IMR-90 (cell line): ENCODE data around the gene CEP83. TPM values are rescaled to one million over a fixed set of nuclear protein-coding genes. Genes with fewer than 3 reads are reported as not detected.

Experiments used
- ATAC-seq: fragments of 200-7000 bp; cut with Tn5 transposase; 2 replicates; pipeline ENCODE4 v1.9.1; 2020; ENCODE audit warnings: low read depth, mild to moderate bottlenecking, moderate library complexity
- BruUV-seq: library from RNA; stranded (reverse); fragments of 400-500 nt; replicated peaks from 2 replicates; lab custom pipeline; 2021; lab: Mats Ljungman, UMichigan
- CTCF ChIA-PET: fragments of 300-600 bp; formaldehyde crosslinking; extraction: SDS; loops from one replicate; lab custom pipeline; 2021; ENCODE audit warnings: antibody characterized with exemption; lab: Yijun Ruan, JAX
- POLR2A ChIA-PET: fragments of 300-600 bp; sonication (Branson Sonifier 250); formaldehyde crosslinking; loops from one replicate; lab custom pipeline; 2022; ENCODE audit warnings: antibody characterized with exemption; ENCODE audit not compliant: unreplicated experiment; lab: Charles Lee
- DNase-seq: peaks from one replicate; pipeline ENCODE4 v3.0.0; 2013
- H2AFZ ChIP-seq: replicated peaks from 2 replicates; pipeline ENCODE3; 2013; ENCODE audit warnings: low read length, mild to moderate bottlenecking; ENCODE audit not compliant: poor library complexity
- H2AK5ac ChIP-seq: 2 replicates; pipeline ENCODE4 v1.6.1; 2013; ENCODE audit warnings: low read depth, low read length, inconsistent platforms
- H2AK9ac ChIP-seq: replicated peaks from 2 replicates; pipeline ENCODE3; 2013; ENCODE audit warnings: mild to moderate bottlenecking, low read depth, low read length, moderate library complexity; ENCODE audit not compliant: poor library complexity
- H2BK120ac ChIP-seq: 2 replicates; pipeline ENCODE4 v1.6.1; 2013; ENCODE audit warnings: low read depth, low read length, inconsistent platforms
- H2BK15ac ChIP-seq: 3 replicates; pipeline ENCODE4 v1.6.1; 2013; ENCODE audit warnings: low read depth, low read length, inconsistent platforms
- H2BK20ac ChIP-seq: 2 replicates; pipeline ENCODE4 v1.6.1; 2013; ENCODE audit warnings: low read depth, mild to moderate bottlenecking, inconsistent platforms, low read length, moderate library complexity
- H2BK5ac ChIP-seq: 2 replicates; pipeline ENCODE4 v1.6.1; 2013; ENCODE audit warnings: mild to moderate bottlenecking, low read depth, low read length, inconsistent platforms; ENCODE audit not compliant: poor library complexity, severe bottlenecking
- H3K14ac ChIP-seq: replicated peaks from 2 replicates; pipeline ENCODE4 v1.6.1; 2013; ENCODE audit warnings: low read depth, low read length, inconsistent platforms
- H3K18ac ChIP-seq: 2 replicates; pipeline ENCODE4 v1.6.1; 2013; ENCODE audit warnings: low read depth, low read length, control low read depth
- H3K23ac ChIP-seq: 2 replicates; pipeline ENCODE4 v1.6.1; 2013; ENCODE audit warnings: low read depth, low read length, inconsistent platforms
- H3K27ac ChIP-seq: 2 replicates; pipeline ENCODE4 v1.5.1; 2013; ENCODE audit warnings: mild to moderate bottlenecking, control low read depth, low read length; ENCODE audit not compliant: insufficient read depth
- H3K27me3 ChIP-seq: 2 replicates; pipeline ENCODE4 v1.6.1; 2013; ENCODE audit warnings: low read length; ENCODE audit not compliant: control insufficient read depth, insufficient read depth
- H3K36me3 ChIP-seq: 2 replicates; pipeline ENCODE4 v1.6.1; 2013; ENCODE audit warnings: low read length, mixed read lengths; ENCODE audit not compliant: control insufficient read depth, insufficient read depth
- H3K4ac ChIP-seq: 2 replicates; pipeline ENCODE4 v1.6.1; 2013; ENCODE audit warnings: low read depth, low read length, inconsistent platforms
- H3K4me1 ChIP-seq: 2 replicates; pipeline ENCODE4 v1.6.1; 2013; ENCODE audit warnings: low read length, mixed read lengths; ENCODE audit not compliant: control insufficient read depth, insufficient read depth
- H3K4me2 ChIP-seq: 2 replicates; pipeline ENCODE4 v1.6.1; 2013; ENCODE audit warnings: low read depth, mild to moderate bottlenecking, control low read depth, low read length, moderate library complexity
- H3K4me3 ChIP-seq: 2 replicates; pipeline ENCODE4 v1.5.1; 2013; ENCODE audit warnings: low read depth, mild to moderate bottlenecking, control low read depth, low read length, moderate library complexity; ENCODE audit not compliant: insufficient read depth
- H3K56ac ChIP-seq: 2 replicates; pipeline ENCODE4 v1.6.1; 2013; ENCODE audit warnings: low read length, inconsistent platforms; ENCODE audit not compliant: insufficient read depth; ENCODE audit errors: extremely low read depth
- H3K79me1 ChIP-seq, 2 experiments: 2 replicates each; pipeline ENCODE4 v1.6.1; 2013; ENCODE audit warnings: low read length in 2 of 2, inconsistent platforms in 1 of 2, low read depth in 1 of 2
- H3K9ac ChIP-seq: 2 replicates; pipeline ENCODE4 v1.6.1; 2013; ENCODE audit warnings: low read depth, low read length, control low read depth
- H3K9me1 ChIP-seq: 2 replicates; pipeline ENCODE4 v1.6.1; 2013; ENCODE audit warnings: low read length, inconsistent platforms; ENCODE audit not compliant: insufficient read depth
- H3K9me3 ChIP-seq: 2 replicates; pipeline ENCODE4 v1.6.1; 2013; ENCODE audit warnings: low read length; ENCODE audit not compliant: control insufficient read depth, insufficient read depth
- H4K20me1 ChIP-seq: 2 replicates; pipeline ENCODE4 v1.6.1; 2013; ENCODE audit warnings: low read length, inconsistent platforms; ENCODE audit not compliant: insufficient read depth
- H4K5ac ChIP-seq: 2 replicates; pipeline ENCODE4 v1.6.1; 2013; ENCODE audit warnings: mild to moderate bottlenecking, low read depth, low read length, control low read depth
- H4K8ac ChIP-seq, 2 experiments: 2 replicates each; pipeline ENCODE4 v1.6.1; 2013; ENCODE audit warnings: low read depth in 2 of 2, low read length in 2 of 2, control low read depth in 1 of 2, inconsistent platforms in 1 of 2
- H4K91ac ChIP-seq: 2 replicates; pipeline ENCODE4 v1.6.1; 2013; ENCODE audit warnings: low read depth, low read length, inconsistent platforms; ENCODE audit not compliant: insufficient read depth
- BHLHE40 ChIP-seq: fragments of 150-350 bp; IDR thresholded peaks from 2 replicates; pipeline ENCODE4 v1.6.1; 2016; ENCODE audit warnings: mild to moderate bottlenecking, low read depth, low read length
- CEBPB ChIP-seq: IDR thresholded peaks from 2 replicates; pipeline ENCODE4 v1.6.1; 2012; ENCODE audit warnings: low read depth, low read length, improper control_type of control experiment
- FOS ChIP-seq: fragments of 150-350 bp; IDR thresholded peaks from 2 replicates; pipeline ENCODE4 v1.6.1; 2016; ENCODE audit warnings: low read depth, low read length
- MAFK ChIP-seq: IDR thresholded peaks from 2 replicates; pipeline ENCODE4 v1.6.1; 2012; ENCODE audit warnings: low read depth, low read length, improper control_type of control experiment
- MAZ ChIP-seq: IDR thresholded peaks from 2 replicates; pipeline ENCODE4 v1.6.1; 2012; ENCODE audit warnings: low read depth, mild to moderate bottlenecking, low read length, improper control_type of control experiment, moderate library complexity, borderline replicate concordance
- MXI1 ChIP-seq: IDR thresholded peaks from 2 replicates; pipeline ENCODE4 v1.6.1; 2012; ENCODE audit warnings: low read depth, mild to moderate bottlenecking, low read length, moderate library complexity, borderline replicate concordance
- NFE2L2 ChIP-seq: fragments of 150-350 bp; IDR thresholded peaks from 2 replicates; pipeline ENCODE4 v1.6.1; 2016; ENCODE audit warnings: low read depth, mild to moderate bottlenecking, low read length
- RCOR1 ChIP-seq: IDR thresholded peaks from 2 replicates; pipeline ENCODE4 v1.6.1; 2012; ENCODE audit warnings: mild to moderate bottlenecking, low read length, improper control_type of control experiment; ENCODE audit not compliant: insufficient replicate concordance
- RFX5 ChIP-seq: IDR thresholded peaks from 2 replicates; pipeline ENCODE4 v1.8.0; 2012; ENCODE audit warnings: low read depth, mild to moderate bottlenecking, low read length, moderate library complexity
- SMC3 ChIP-seq: fragments of 150-350 bp; IDR thresholded peaks from 2 replicates; pipeline ENCODE4 v1.6.1; 2016; ENCODE audit warnings: low read depth, mild to moderate bottlenecking, antibody characterized with exemption, low read length, moderate library complexity
- USF2 ChIP-seq: fragments of 150-350 bp; IDR thresholded peaks from 2 replicates; pipeline ENCODE4 v1.6.1; 2017; ENCODE audit warnings: mild to moderate bottlenecking, antibody characterized with exemption, low read length, low read depth
- WGBS, 2 experiments: methylation state at CpG; one replicate each; pipeline versions ENCODE4 v1.1.5 to v1.1.7; 2013; ENCODE audit warnings: missing lambda C conversion rate in 2 of 2; ENCODE audit not compliant: insufficient read length in 1 of 2; ENCODE audit errors: extremely low coverage in 2 of 2; 5-methylcytosine and 5-hydroxymethylcytosine counted together
- dilution Hi-C: fragments of 300-500 bp; cut with HindIII; formaldehyde crosslinking; loops from one replicate; pipeline ENCODE4 v1.14.3; 2018; ENCODE audit warnings: low sequenced_read_pairs; ENCODE audit not compliant: unreplicated experiment
- in situ Hi-C: fragments of 300-500 bp; cut with MboI; formaldehyde crosslinking; loops from 3 replicates; pipeline ENCODE4 v1.14.3; 2019; ENCODE audit warnings: low sequenced_read_pairs, inconsistent platforms, mixed read lengths
- intact Hi-C: fragments of 100-400 bp; cut with micrococcal nuclease; formaldehyde crosslinking; loops from 2 replicates; pipeline ENCODE4 v1.10.0; 2022
- polyA plus RNA-seq, 3 experiments: library from polyadenylated mRNA; depleted of rRNA; stranded (reverse); fragments of >200 nt; gene quantifications; 2 replicates each; pipeline ENCODE4 v1.2.3, GENCODE V29; 2012; ENCODE audit warnings: low replicate concordance in 1 of 3
- total RNA-seq: library from RNA; depleted of rRNA; stranded (reverse); fragments of >200 nt; gene quantifications from 2 replicates; pipeline ENCODE4 v1.2.3, GENCODE V29; 2012

Gene CEP83
- total and polyA plus RNA-seq, 2 of the 4 experiments (the other 2 are of a cell fraction), result 3.9 to 8.9 TPM

- TF ChIP-seq USF2, result no peak
- TF ChIP-seq SMC3, result no peak
- no peak for TF ChIP-seq NFE2L2
- TF ChIP-seq MAFK, result no peak
- no peak for TF ChIP-seq CEBPB
- TF ChIP-seq MAZ, result no peak
- TF ChIP-seq RCOR1, result no peak
- TF ChIP-seq FOS, result no peak
- TF ChIP-seq RFX5, result no peak
- no peak for TF ChIP-seq MXI1
- no peak for TF ChIP-seq BHLHE40
- Histone ChIP-seq H3K4me3 (no peak overlapping the region), H3K4me1 (no peaks in the 10 kb centered on the region), H3K9me1 (no peaks in the 10 kb centered on the region), H3K9me3 (no peaks in the 10 kb centered on the region), H3K27me3 (peaks cover 2% of the 10 kb centered on the region; the same call in 1 of the 2 replicates), H4K8ac (no peak overlapping the region), H2AK9ac (no peak overlapping the region), H3K9ac (no peak overlapping the region), H3K18ac (no peak overlapping the region), H3K56ac (no peak overlapping the region), H2AFZ (no peak overlapping the region), H4K91ac (no peak overlapping the region), H4K20me1 (no peaks in the 10 kb centered on the region), H3K27ac (no peak overlapping the region), H3K4me2 (no peak overlapping the region), H3K4ac (no peak overlapping the region), H3K14ac (no peak overlapping the region), H3K36me3 (no peaks in the 10 kb centered on the region), H2BK120ac (no peak overlapping the region), H3K23ac (no peak overlapping the region), H2AK5ac (no peak overlapping the region), H2BK20ac (no peak overlapping the region), H4K5ac (no peak overlapping the region), H2BK5ac (no peak overlapping the region), H2BK15ac (no peak overlapping the region), H3K79me1 (no peaks in the 10 kb centered on the region)
- DNase-seq (no peak), ATAC-seq (no peak)
- in situ Hi-C loops (no loop called here), dilution Hi-C loops (no loop called here), intact Hi-C loops (no loop called here)
- CTCF ChIA-PET, result no interaction called here
- no CpG with 5 or more reads among the region's 1 CpG for WGBS, 2 experiments
- no TSS peak for BruUV-seq
- POLR2A ChIA-PET, result no interaction called here
Measured at GRCh38 chr12:94481734-94482133, 22.1 kb upstream of the CEP83 start.
